GM12801 (cell line): ENCODE data around the gene SESTD1.

Experiments used
- CTCF ChIP-seq: IDR thresholded peaks from one replicate; pipeline ENCODE4 v1.5.1; 2011; ENCODE audit warnings: control low read depth; ENCODE audit not compliant: insufficient read length; ENCODE audit errors: extremely low read depth

Gene SESTD1

DNA sequence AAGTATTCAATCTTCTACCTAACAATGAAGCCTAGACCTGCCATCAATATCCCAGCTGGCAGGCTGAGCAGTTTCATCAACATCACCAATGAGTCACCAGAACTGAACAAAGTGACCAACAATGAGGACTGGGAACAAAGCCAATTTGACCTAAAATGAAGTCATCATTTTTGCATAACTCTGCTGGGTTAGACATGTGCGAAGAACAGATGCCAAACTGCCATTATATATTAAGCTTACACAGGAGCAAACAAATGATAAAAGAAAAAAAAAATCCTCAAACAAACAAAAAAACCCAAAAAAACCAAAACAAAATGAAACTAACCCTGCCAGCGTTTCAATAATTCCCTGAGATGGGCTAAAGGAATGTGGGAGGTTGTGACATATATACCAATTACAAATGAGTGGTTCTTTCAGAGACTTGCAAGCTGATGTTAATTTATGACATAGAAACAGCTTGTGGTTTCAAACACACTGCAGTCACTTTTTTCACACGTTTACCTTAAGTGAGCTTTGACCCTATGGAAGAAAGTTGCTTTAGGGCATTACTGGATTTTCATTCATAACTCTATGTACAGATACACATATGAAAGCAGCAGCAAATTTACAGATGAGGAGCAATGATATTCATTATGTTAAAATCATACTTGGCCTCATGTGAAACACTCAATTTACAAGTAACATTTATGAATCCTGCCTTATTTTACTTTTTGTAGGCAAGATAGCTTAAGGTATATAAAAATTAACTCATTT is 157.8 kb downstream of the SESTD1 start:
- no peak for TF ChIP-seq CTCF

DNA sequence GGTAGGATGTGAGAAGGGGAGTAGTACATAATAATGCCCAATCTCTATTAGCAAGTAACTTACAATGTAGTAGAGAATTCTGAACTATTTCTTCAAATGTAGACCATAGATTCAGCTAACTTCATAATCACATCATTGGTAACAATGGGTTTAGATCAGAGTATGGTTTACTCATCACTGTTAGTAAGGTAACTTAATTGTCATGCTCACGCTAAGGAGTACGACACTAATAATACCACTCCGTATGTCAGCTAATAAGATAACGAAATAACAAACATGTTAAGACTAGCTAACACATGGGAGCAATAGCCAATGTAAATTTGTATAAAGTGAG is 158.3 kb downstream of the SESTD1 start:
- TF ChIP-seq CTCF, result no peak

DNA sequence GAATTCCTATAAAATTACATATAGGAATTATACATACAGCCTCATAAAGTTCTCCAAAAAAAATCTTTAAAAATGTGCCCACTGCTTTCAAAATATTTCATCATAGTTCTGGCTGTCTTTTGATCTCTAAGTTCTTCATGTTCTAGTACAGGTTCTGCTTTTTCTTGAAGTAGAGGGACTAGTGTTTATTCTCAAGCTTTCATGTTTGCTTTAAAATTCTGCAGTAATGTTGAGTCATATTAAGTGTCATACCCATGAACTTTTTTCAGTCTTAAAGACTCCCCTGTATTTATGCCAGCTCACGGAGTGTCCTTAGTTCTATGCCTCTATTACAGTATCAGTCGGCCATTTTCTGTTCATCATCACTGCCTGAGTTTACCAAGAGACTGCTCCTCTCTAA is 159.9 kb downstream of the SESTD1 start:
- TF ChIP-seq CTCF, result no peak

DNA sequence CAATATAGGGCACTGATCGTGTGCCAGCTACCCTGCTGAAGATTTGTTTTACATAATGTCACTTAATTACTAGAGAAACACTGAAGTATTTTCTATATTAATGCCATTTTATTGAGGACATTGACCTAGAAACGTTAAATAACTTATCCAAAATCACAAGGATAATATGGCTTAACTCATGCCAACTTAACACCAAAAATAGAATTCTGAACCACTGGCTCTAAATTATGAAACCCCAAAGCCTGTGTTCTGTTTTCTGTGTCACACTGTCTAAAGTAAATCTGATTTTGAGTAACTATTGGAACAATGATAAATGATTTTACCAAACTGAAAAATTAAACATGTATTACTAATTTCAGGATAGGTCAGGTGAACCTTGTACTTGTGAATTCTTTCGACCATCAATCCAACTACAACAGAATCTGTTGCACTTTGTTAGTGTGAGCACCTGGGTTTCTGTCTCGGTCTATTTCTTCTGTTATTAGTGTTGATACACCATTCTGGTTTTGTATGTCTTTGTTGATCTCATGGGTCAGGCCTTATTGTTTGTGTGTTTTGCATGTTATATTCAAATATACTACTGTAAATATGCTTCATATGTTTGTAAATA is 166.4 kb downstream of the SESTD1 start:
- no peak for TF ChIP-seq CTCF

- no peak for TF ChIP-seq CTCF
Observed at GRCh38 chr2:179097131-179097530, 167.5 kb downstream of the SESTD1 start.

DNA sequence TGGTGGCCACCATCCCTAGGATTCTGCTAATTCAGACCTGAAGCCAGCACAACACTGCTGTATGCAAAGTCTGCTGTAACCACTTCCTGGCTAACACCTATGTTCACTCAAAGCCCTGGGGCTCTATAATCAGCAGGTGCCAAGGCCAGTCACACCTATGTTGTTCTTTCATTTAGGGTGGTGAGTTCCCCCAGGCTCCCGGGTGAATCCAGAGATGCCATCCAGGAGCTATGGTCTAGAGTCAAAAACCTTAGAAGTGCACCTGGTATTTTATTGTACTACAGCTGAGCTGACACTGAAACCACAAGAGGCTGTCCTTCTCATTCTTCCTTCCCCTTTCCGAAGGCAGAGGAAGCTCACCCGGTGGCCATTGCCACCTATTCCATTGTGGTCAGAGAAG is 168.5 kb downstream of the SESTD1 start:
- no peak for TF ChIP-seq CTCF

GRCh38 chr2:179082697-179083096 is 181.9 kb downstream of the SESTD1 start:
- TF ChIP-seq CTCF, result no peak
